SJSA1 (cell line): Measurements from ENCODE around the gene CENPT. TPM values are rescaled to one million over a fixed set of nuclear protein-coding genes. Genes with fewer than 3 reads are reported as not detected.

Experiments
- DNase-seq, 2 experiments: peaks; one replicate each; pipeline ENCODE4 v3.0.0-alpha.2; 2015 to 2020; ENCODE audit warnings: low spot score in 2 of 2, low read depth in 1 of 2
- H3K27ac ChIP-seq: fragments of 250-450 bp; sonication (Bioruptor Pico); 2 replicates; pipeline ENCODE4 v1.5.1; 2020; ENCODE audit warnings: mild to moderate bottlenecking, moderate library complexity
- H3K27me3 ChIP-seq: fragments of 250-450 bp; sonication (Bioruptor Pico); replicated peaks from 2 replicates; pipeline ENCODE4 v1.5.1; 2020; ENCODE audit warnings: mild to moderate bottlenecking, moderate library complexity
- H3K36me3 ChIP-seq: fragments of 250-450 bp; sonication (Bioruptor Pico); 2 replicates; pipeline ENCODE4 v1.5.1; 2020; ENCODE audit warnings: mild to moderate bottlenecking
- H3K4me1 ChIP-seq: fragments of 250-450 bp; sonication (Bioruptor Pico); replicated peaks from 2 replicates; pipeline ENCODE4 v1.6.1; 2021; ENCODE audit warnings: mild to moderate bottlenecking
- H3K4me3 ChIP-seq: fragments of 250-450 bp; sonication (Bioruptor Pico); 2 replicates; pipeline ENCODE4 v1.5.1; 2020; ENCODE audit warnings: mild to moderate bottlenecking
- H3K9me3 ChIP-seq: fragments of 250-450 bp; sonication (Bioruptor Pico); replicated peaks from 2 replicates; pipeline ENCODE4 v1.5.1; 2020; ENCODE audit warnings: mild to moderate bottlenecking
- total RNA-seq: library from RNA; depleted of rRNA; stranded (reverse); fragments of >200 nt; shearing (Covaris generic); gene quantifications from 2 replicates; pipeline ENCODE4 v1.2.3, GENCODE V29; 2014

Gene CENPT
- total RNA-seq, 1 experiment from 2014 or later: 31.9 TPM

DNA sequence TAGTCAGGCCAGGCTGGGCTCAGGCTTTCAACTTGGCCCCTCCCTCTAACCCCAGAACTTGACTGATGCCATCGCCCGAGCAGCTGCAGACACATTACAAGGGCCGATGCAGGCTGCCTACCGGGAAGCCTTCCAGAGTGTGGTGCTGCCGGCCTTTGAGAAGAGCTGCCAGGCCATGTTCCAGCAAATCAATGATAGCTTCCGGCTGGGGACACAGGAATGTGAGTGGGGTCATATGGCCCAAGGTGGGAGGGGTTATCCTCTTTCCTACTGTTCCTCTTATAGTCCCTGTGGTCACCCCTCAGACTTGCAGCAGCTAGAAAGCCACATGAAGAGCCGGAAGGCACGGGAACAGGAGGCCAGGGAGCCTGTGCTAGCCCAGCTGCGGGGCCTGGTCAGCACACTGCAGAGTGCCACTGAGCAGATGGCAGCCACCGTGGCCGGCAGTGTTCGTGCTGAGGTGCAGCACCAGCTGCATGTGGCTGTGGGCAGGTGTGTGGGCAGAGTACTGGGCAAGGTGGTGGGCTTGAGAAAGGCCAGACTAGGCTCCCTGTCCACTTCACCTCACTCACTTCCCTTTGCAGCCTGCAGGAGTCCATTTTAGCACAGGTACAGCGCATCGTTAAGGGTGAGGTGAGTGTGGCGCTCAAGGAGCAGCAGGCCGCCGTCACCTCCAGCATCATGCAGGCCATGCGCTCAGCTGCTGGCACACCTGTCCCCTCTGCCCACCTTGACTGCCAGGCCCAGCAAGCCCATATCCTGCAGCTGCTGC lies 35.1 kb upstream of the CENPT start:
- no peak overlapping the region for H3K27ac ChIP-seq
- H3K36me3 ChIP-seq: peaks cover 86% of the 10 kb centered on the region
- no peaks in the 10 kb centered on the region for H3K4me1 ChIP-seq
- no peaks in the 10 kb centered on the region for H3K27me3 ChIP-seq
- H3K9me3 ChIP-seq: no peaks in the 10 kb centered on the region
- no peak for DNase-seq
- no peak overlapping the region for H3K4me3 ChIP-seq

- H3K27ac ChIP-seq: no peak overlapping the region
- DNase-seq: no peak
- H3K36me3 ChIP-seq: peaks cover 94% of the 10 kb centered on the region
- no peaks in the 10 kb centered on the region for H3K9me3 ChIP-seq
- no peaks in the 10 kb centered on the region for H3K4me1 ChIP-seq
- no peaks in the 10 kb centered on the region for H3K27me3 ChIP-seq
- H3K4me3 ChIP-seq: no peak overlapping the region
These were observed 34.2 kb upstream of the CENPT start for GRCh38 chr16:67881621-67882161.

GRCh38 chr16:67880584-67880983 lies 33.1 kb upstream of the CENPT start:
- peaks cover 99% of the 10 kb centered on the region for H3K36me3 ChIP-seq
- H3K9me3 ChIP-seq: no peaks in the 10 kb centered on the region
- H3K27me3 ChIP-seq: no peaks in the 10 kb centered on the region
- no peak overlapping the region for H3K27ac ChIP-seq
- H3K4me1 ChIP-seq: no peaks in the 10 kb centered on the region
- no peak overlapping the region for H3K4me3 ChIP-seq
- DNase-seq: no peak

DNA sequence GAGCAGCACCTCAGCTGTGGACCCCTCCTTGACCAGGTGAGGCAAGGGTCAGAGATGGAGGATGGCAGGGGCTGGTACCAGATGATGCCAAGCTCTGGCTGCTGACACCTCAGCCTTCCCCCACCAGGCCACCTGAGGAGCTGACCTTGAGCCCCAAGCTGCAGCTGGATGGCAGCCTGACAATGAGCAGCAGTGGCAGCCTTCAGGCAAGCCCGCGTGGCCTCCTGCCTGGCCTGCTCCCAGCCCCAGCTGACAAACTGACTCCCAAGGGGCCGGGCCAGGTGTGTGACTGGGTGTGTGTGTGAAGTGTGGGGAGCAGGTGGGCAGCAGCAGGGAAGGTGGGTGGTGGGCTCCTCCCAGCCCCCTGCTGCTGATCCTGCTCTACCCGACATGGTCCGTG lies 32.4 kb upstream of the CENPT start:
- no peaks in the 10 kb centered on the region for H3K4me1 ChIP-seq
- H3K4me3 ChIP-seq: no peak overlapping the region
- H3K27me3 ChIP-seq: no peaks in the 10 kb centered on the region
- DNase-seq: no peak
- no peak overlapping the region for H3K27ac ChIP-seq
- no peaks in the 10 kb centered on the region for H3K9me3 ChIP-seq
- H3K36me3 ChIP-seq: peaks cover 100% of the 10 kb centered on the region

DNA sequence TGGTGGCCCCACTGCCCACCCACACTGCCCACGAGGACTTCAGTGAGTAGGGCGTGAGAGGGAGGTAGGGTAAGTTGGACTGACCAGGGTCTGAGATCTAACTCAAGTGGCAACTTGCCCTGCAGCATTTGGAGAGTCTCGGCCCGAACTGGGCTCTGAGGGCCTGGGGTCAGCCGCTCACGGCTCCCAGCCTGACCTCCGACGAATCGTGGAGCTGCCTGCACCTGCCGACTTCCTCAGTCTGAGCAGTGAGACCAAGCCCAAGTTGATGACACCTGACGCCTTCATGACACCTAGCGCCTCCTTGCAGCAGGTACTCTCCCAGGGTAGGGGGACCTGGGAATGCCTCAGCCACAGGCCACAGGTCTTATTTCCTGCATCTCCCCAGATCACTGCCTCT lies 32.0 kb upstream of the CENPT start:
- no peak overlapping the region for H3K27ac ChIP-seq
- no peak overlapping the region for H3K4me3 ChIP-seq
- no peaks in the 10 kb centered on the region for H3K27me3 ChIP-seq
- H3K9me3 ChIP-seq: no peaks in the 10 kb centered on the region
- H3K4me1 ChIP-seq: peaks cover 2% of the 10 kb centered on the region
- DNase-seq: no peak
- H3K36me3 ChIP-seq: peaks cover 97% of the 10 kb centered on the region

DNA sequence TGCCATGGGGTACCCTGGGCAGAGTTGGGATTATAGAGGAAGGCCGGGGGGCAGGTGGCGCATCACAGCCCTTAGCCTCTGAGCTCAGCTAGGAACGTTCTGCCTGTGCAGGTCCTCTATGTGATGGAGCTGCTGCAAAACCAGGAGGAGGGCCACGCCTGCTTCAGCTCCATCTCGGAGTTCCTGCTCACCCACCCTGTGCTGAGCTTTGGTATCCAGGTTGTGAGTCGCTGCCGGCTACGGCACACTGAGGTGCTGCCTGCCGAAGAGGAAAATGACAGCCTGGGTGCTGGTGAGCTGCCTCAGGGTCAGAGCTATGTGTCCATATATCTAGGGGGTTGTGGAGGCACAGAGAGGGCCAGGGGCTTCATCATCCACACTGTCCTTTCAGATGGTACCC lies 31.4 kb upstream of the CENPT start:
- peaks cover 8% of the 10 kb centered on the region for H3K4me1 ChIP-seq
- H3K4me3 ChIP-seq: no peak overlapping the region
- no peaks in the 10 kb centered on the region for H3K27me3 ChIP-seq
- H3K36me3 ChIP-seq: peaks cover 91% of the 10 kb centered on the region
- DNase-seq: no peak
- no peak overlapping the region for H3K27ac ChIP-seq
- no peaks in the 10 kb centered on the region for H3K9me3 ChIP-seq

DNA sequence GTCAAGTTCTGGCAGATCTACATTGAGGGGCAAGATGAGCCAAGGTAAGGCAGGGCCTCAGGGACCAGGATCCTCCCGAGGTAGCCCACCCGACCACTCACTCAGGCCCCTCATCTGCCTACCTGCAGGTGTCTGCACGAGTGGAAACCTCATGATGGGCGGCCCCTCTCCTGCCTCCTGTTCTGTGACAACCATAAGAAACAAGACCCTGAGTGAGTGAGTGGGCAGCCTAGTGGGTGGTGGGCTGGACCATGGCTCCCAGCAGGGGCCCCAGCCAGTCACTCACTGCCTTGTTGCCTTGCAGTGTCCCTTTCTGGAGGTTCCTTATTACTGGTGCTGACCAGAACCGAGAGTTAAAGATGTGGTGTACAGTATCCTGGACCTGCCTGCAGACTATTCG lies 30.7 kb upstream of the CENPT start:
- Histone ChIP-seq H3K27me3 (no peaks in the 10 kb centered on the region), H3K36me3 (peaks cover 88% of the 10 kb centered on the region), H3K27ac (no peak overlapping the region), H3K4me1 (peaks cover 14% of the 10 kb centered on the region), H3K4me3 (no peak overlapping the region), H3K9me3 (no peaks in the 10 kb centered on the region)
- no peak for DNase-seq

GRCh38 chr16:67877064-67877463 lies 29.6 kb upstream of the CENPT start:
- DNase-seq: no peak
- H3K27me3 ChIP-seq: no peaks in the 10 kb centered on the region
- peaks cover 17% of the 10 kb centered on the region for H3K4me1 ChIP-seq
- H3K27ac ChIP-seq: no peak overlapping the region
- no peaks in the 10 kb centered on the region for H3K9me3 ChIP-seq
- no peak overlapping the region for H3K4me3 ChIP-seq
- peaks cover 88% of the 10 kb centered on the region for H3K36me3 ChIP-seq

DNA sequence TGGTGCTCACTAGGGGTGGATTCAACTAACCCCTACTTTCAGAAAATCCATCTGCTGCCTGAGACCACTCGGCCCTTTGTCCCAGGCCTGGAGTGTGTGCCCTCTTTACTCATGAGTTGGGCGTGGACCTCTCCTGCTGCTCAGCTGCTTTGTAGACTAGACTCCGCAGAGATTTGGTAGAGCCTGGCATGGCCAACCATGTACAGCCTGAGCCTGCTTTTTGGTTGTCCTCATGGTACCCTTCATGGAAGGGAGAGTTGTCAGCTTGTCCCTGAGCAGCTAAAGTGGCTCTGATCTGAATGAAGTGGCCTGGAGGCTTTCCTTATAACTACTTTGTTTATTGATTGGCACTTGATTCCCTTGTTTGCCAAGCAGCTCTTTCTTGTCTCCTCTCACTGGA lies 26.9 kb upstream of the CENPT start:
- Histone ChIP-seq H3K36me3 (peaks cover 85% of the 10 kb centered on the region), H3K27ac (no peak overlapping the region), H3K9me3 (no peaks in the 10 kb centered on the region), H3K4me1 (peaks cover 17% of the 10 kb centered on the region), H3K27me3 (no peaks in the 10 kb centered on the region), H3K4me3 (peak overlapping the region; percentile 94; the same call in 1 of the 2 replicates)
- DNase-seq: no peak

- H3K27ac ChIP-seq: peak overlapping the region; percentile 73
- peak in 1 of 2 experiments; percentile 33 for DNase-seq
- peaks cover 85% of the 10 kb centered on the region for H3K36me3 ChIP-seq
These were observed 26.2 kb upstream of the CENPT start for GRCh38 chr16:67873435-67874370.

GRCh38 chr16:67872631-67873434 lies 25.3 kb upstream of the CENPT start, which contains the start of gene EDC4:
Gene EDC4, plus strand, starts transcription at chr16:67873052. Its CDS starts 210 bp downstream, at chr16:67873262.
- H3K36me3 ChIP-seq: peaks cover 85% of the 10 kb centered on the region
- H3K27ac ChIP-seq: peak within 1 kb of the TSS; percentile 73
- no peaks in the 10 kb centered on the region for H3K9me3 ChIP-seq
- DNase-seq: peak; percentile 80 to 86
- H3K4me3 ChIP-seq: peak within 1 kb of the TSS; percentile 94
- H3K27me3 ChIP-seq: no peaks in the 10 kb centered on the region
- peaks cover 17% of the 10 kb centered on the region for H3K4me1 ChIP-seq

More at GRCh38 chr16:67873435-67874370, 26.2 kb upstream of the CENPT start:
- Histone ChIP-seq H3K4me3 (peak overlapping the region; percentile 94), H3K4me1 (peaks cover 17% of the 10 kb centered on the region), H3K9me3 (no peaks in the 10 kb centered on the region), H3K27me3 (no peaks in the 10 kb centered on the region)

DNA sequence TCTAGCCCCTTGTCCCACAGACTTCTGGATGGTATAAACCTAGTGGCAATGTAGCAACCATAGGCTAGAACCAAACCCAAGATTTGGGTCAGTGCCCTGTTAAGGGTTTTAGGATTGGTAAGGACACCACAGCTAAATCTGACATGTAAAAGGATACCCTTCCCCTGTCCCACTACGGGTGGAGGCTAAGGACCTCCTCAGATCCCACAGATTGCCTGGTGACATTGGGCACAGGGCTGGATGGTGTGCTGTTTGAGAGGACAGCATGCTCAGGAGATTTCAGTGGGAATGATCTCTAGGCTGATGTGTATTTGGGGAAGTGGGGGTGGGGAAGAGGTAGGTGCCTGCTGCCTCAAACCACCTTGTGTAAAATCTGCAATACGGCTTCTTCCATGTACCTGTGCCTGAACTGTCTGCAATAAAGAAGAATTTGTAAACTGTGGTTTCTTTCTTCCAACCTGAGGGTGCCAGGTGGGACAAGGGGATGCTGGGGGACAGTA lies 24.7 kb upstream of the CENPT start:
- H3K4me1 ChIP-seq: peaks cover 17% of the 10 kb centered on the region
- H3K9me3 ChIP-seq: no peaks in the 10 kb centered on the region
- H3K27me3 ChIP-seq: no peaks in the 10 kb centered on the region
- H3K27ac ChIP-seq: no peak overlapping the region; the same call in 1 of the 2 replicates
- no peak for DNase-seq
- H3K4me3 ChIP-seq: peak overlapping the region; percentile 94
- peaks cover 84% of the 10 kb centered on the region for H3K36me3 ChIP-seq

GRCh38 chr16:67871256-67871655 lies 23.8 kb upstream of the CENPT start:
- Histone ChIP-seq H3K27ac (no peak overlapping the region), H3K4me1 (peaks cover 17% of the 10 kb centered on the region), H3K27me3 (no peaks in the 10 kb centered on the region), H3K36me3 (peaks cover 84% of the 10 kb centered on the region), H3K9me3 (no peaks in the 10 kb centered on the region), H3K4me3 (no peak overlapping the region)
- no peak for DNase-seq
